Muscle of leg (tissue), 11 donors: ENCODE measurements around the gene SDK1. TPM values are rescaled to one million over a fixed set of nuclear protein-coding genes. Genes with fewer than 3 reads are reported as not detected.

Experiments used
- DNase-seq: peaks from one replicate; pipeline ENCODE4 v3.0.0; 2013
- H3K27ac ChIP-seq: one replicate; pipeline ENCODE4 v1.5.1; 2013; ENCODE audit warnings: mild to moderate bottlenecking, low read length, control low read depth
- H3K27me3 ChIP-seq: one replicate; pipeline ENCODE4 v1.6.1; 2013; ENCODE audit warnings: low read length; ENCODE audit not compliant: control insufficient read depth, insufficient read depth
- H3K36me3 ChIP-seq: one replicate; pipeline ENCODE4 v1.6.1; 2013; ENCODE audit warnings: low read length; ENCODE audit not compliant: control insufficient read depth, insufficient read depth
- H3K4me1 ChIP-seq: one replicate; pipeline ENCODE4 v1.6.1; 2013; ENCODE audit warnings: low read length; ENCODE audit not compliant: control insufficient read depth, insufficient read depth
- H3K4me3 ChIP-seq: one replicate; pipeline ENCODE4 v1.5.1; 2013; ENCODE audit warnings: low read length, control low read depth
- H3K9me3 ChIP-seq: replicated peaks from 2 replicates; pipeline ENCODE4 v1.6.1; 2013; ENCODE audit warnings: low read depth, low read length; ENCODE audit not compliant: control insufficient read depth
- WGBS: methylation state at CpG from one replicate; pipeline ENCODE4 v1.1.5; 2013; ENCODE audit warnings: missing lambda C conversion rate; ENCODE audit not compliant: insufficient coverage; 5-methylcytosine and 5-hydroxymethylcytosine counted together
- polyA plus RNA-seq, 8 donors: library from polyadenylated mRNA; unstranded; fragments of 120-200 nt; gene quantifications; one replicate each; pipeline versions ENCODE4 v1.2.1 to v1.2.3, GENCODE V29; 2013; ENCODE audit warnings: inconsistent platforms in 1 of 8, low replicate concordance in 1 of 8; ENCODE audit not compliant: insufficient read length in 8 of 8, insufficient read depth in 1 of 8
- total RNA-seq: library from RNA; stranded (reverse); fragments of 120-200 nt; gene quantifications from one replicate; pipeline ENCODE4 v1.2.4, GENCODE V29; 2013

Gene SDK1
- total and polyA plus RNA-seq, 9 donors, result 2.3 to 6.4 (median 3.6) TPM

DNA sequence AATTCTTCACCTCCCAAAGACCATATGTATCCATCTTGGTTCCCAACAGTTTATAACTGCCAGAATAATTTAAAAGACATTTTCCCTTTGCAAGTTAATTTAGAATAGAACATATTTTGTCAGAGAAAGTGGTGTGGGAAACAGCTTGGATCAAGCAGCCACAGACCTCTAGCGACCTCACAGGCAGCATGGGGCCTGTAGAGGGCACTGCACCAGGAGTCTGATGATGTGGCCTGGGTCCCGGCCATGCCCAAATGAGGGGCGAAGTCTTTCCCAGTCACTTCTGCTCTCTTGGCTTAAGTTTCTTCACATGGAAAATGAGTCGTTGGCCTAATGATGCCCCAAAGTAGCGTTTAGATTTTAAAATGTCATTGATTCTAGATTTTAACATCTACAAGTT is 243.2 kb downstream of the SDK1 start:
- 63% methylated on average over 3 of the region's 5 CpGs for WGBS
- no peaks in the 10 kb centered on the region for H3K9me3 ChIP-seq
- no peaks in the 10 kb centered on the region for H3K4me1 ChIP-seq
- no peak for DNase-seq
- no peak overlapping the region for H3K27ac ChIP-seq
- H3K36me3 ChIP-seq, result no peaks in the 10 kb centered on the region
- H3K27me3 ChIP-seq, result no peaks in the 10 kb centered on the region
- no peak overlapping the region for H3K4me3 ChIP-seq

DNA sequence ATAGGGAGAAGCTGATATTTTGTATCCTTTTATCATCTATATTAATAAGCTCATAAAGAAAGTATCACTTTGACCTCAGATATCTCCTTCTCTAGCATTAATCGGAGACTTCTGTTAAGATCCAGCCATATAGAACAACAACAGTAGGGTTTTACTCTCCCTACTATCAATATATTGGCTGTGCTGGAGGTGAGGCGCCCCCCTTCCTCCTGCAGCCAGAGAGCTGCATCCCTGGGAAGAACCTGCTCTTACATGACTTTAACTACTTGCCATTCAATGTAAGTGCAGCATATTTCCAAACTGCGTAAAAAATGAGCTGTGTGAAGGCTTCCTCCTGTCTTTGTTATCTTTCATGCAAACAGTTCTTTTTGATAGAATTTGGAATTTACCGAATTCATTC is 247.8 kb downstream of the SDK1 start:
- Histone ChIP-seq H3K9me3 (no peaks in the 10 kb centered on the region), H3K4me3 (no peak overlapping the region), H3K27me3 (no peaks in the 10 kb centered on the region), H3K4me1 (no peaks in the 10 kb centered on the region), H3K27ac (no peak overlapping the region), H3K36me3 (no peaks in the 10 kb centered on the region)
- WGBS, result no CpG with 5 or more reads among the region's 4 CpGs
- no peak for DNase-seq

DNA sequence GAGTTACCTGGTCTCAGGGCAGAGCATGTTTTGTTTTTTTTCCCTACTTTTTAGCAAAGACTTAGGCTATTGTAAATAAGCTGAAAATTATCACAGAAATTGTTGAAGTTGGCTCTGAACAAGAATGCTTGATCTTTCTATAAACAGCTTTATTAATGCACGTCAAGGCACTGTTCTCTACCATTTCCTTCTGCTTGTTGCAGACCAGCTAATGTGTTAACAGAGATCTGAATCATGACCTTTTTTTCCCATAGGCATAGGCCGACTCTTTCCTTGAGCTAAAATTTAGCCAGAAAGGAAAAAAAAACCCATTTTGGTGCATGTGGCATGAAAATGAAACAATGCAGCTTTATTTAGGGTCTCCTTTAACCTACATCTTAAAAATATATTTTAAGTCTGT is 248.5 kb downstream of the SDK1 start:
- Histone ChIP-seq H3K27ac (no peak overlapping the region), H3K4me1 (no peaks in the 10 kb centered on the region), H3K4me3 (no peak overlapping the region), H3K9me3 (no peaks in the 10 kb centered on the region), H3K27me3 (no peaks in the 10 kb centered on the region), H3K36me3 (no peaks in the 10 kb centered on the region)
- no peak for DNase-seq
- 40% methylated on average over 1 of the region's 2 CpGs for WGBS

DNA sequence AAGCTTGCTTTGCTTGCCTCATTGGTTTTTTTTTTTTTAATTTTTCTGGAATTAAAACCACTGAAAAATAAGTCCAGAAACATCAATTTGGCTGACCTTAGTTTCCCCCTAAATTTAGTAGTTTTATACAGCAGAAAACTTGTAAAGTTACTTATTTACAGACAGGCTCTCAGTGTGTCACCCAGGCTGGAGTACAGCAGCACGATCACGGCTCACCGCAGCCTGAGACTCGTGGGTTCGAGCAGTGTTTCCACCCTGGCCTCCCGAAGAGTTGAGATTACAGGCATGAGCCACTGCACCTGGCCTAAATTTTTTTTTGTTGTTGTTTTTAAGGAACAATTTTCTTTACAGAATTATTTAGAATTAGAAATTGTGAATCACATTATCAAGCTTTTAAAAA is 250.5 kb downstream of the SDK1 start:
- Histone ChIP-seq H3K9me3 (no peaks in the 10 kb centered on the region), H3K4me1 (no peaks in the 10 kb centered on the region), H3K27ac (no peak overlapping the region), H3K36me3 (no peaks in the 10 kb centered on the region), H3K27me3 (no peaks in the 10 kb centered on the region), H3K4me3 (no peak overlapping the region)
- no peak for DNase-seq
- no CpG with 5 or more reads among the region's 6 CpGs for WGBS

DNA sequence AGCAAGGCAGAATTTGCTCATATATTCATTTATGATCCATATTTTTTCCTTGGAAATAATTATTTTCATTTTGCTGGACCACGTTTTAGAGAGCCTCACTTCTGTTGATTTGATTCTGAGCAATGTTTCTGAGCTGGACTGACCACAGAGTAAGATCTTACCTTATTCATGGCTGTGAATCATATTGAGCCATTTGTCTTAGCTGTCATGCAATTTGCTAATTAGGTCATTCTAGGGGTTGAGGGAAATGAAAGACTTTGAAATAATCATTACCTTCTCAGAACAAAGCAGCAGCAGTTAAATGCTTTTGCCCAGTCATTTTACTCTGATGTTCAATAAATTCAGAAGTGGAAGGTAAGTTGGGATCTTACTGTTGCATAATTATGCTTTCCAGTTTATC is 251.4 kb downstream of the SDK1 start:
- H3K27ac ChIP-seq, result no peak overlapping the region
- no peaks in the 10 kb centered on the region for H3K36me3 ChIP-seq
- no peaks in the 10 kb centered on the region for H3K9me3 ChIP-seq
- WGBS, result no CpG with 5 or more reads among the region's 1 CpG
- no peak overlapping the region for H3K4me3 ChIP-seq
- no peak for DNase-seq
- no peaks in the 10 kb centered on the region for H3K4me1 ChIP-seq
- no peaks in the 10 kb centered on the region for H3K27me3 ChIP-seq

DNA sequence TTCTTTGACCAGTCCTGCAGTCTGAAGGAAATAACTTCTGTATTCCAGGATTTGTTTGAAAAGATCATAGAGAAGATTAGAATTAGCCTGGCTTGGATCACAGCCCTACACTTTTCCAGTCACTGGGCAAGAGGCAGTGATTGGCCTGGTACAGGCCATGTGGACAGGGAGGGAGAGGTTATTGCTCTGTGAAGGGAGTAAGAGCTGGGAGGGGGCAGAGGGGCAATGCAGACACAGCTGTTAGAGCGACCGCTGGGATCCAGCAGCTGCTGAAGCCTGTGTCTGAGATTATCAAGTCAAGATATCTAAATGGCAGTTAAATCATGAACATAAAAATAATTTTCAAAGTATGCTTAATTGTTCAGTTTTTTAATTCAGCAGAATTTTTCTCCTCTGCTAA is 257.3 kb downstream of the SDK1 start:
- Histone ChIP-seq H3K4me1 (peaks cover 8% of the 10 kb centered on the region), H3K4me3 (no peak overlapping the region), H3K27ac (peak overlapping the region; percentile 62), H3K27me3 (no peaks in the 10 kb centered on the region), H3K36me3 (no peaks in the 10 kb centered on the region), H3K9me3 (peaks cover 5% of the 10 kb centered on the region)
- no CpG with 5 or more reads among the region's 2 CpGs for WGBS
- DNase-seq, result peak; percentile 75

DNA sequence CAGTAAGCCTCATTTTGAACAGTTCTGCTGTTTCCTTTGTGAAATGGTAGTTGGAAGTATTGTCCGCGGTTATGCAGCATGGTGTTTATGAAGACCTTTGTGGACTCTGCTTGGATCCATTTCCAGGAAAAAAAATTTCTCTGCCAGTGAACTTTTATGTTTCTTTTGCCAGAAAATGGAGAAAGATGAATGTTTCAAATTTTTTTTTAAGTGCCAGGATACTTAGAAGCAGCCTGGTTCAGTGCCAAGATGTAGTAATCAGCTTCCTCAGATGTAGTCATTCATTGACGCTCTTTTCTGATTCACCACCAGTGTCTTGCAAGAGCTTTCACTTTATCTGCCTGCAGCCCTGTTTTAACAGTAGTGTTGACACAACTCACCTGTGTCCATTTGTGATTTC is 258.2 kb downstream of the SDK1 start:
- DNase-seq, result peak; percentile 69
- H3K27ac ChIP-seq, result peak overlapping the region; percentile 62

DNA sequence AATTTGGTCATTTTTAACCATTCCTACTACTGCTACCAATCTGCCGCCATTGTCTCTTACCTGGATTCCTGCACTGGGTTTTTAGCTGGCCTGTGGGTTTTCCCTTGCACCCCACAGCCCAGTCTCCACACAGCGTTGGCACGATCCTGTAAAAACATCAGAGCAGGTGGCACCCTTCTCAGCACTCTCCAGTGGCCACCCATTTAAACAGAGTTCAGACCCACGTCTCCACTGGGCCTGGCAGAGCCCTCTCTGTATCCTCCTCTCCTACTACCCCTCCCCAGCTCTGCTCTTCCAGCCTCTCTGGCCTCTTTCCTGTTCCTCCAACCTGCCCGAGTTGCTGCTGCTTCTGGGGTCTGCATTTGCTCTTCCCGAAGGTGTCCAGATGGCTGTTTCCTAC is 259.4 kb downstream of the SDK1 start:
- no peak for DNase-seq
- 84% methylated on average over 6 of the region's 6 CpGs for WGBS
- Histone ChIP-seq H3K27ac (no peak overlapping the region), H3K9me3 (peaks cover 5% of the 10 kb centered on the region), H3K4me3 (no peak overlapping the region), H3K27me3 (no peaks in the 10 kb centered on the region), H3K36me3 (no peaks in the 10 kb centered on the region), H3K4me1 (peaks cover 8% of the 10 kb centered on the region)

More for the DNA sequence above, 258.2 kb downstream of the SDK1 start:
- no peaks in the 10 kb centered on the region for H3K36me3 ChIP-seq
- H3K4me3 ChIP-seq, result no peak overlapping the region
- no CpG with 5 or more reads among the region's 3 CpGs for WGBS
- no peaks in the 10 kb centered on the region for H3K27me3 ChIP-seq
- peaks cover 8% of the 10 kb centered on the region for H3K4me1 ChIP-seq
- H3K9me3 ChIP-seq, result peaks cover 5% of the 10 kb centered on the region

DNA sequence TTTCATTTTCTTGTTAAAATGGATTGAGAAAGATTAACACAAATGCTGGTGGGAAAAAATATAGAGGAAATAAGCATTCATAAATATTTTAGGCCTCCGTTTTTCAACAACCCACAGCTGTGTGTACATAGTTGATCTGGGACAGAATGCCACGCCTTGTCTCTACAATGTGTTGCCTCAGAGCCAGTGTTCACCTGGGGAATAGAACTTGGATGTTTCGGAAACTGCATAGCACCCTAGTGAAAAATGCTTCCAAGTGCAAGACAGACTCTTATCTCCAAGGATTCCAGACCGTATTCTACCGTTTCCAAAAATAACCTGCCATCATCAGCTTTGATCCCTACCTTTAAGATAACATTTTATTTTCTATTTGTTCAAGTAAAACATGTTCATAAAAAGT is 260.9 kb downstream of the SDK1 start:
- Histone ChIP-seq H3K4me1 (peaks cover 8% of the 10 kb centered on the region), H3K27me3 (no peaks in the 10 kb centered on the region), H3K4me3 (no peak overlapping the region), H3K9me3 (peaks cover 5% of the 10 kb centered on the region), H3K27ac (no peak overlapping the region), H3K36me3 (no peaks in the 10 kb centered on the region)
- WGBS, result 89% methylated on average over 1 of the region's 5 CpGs
- DNase-seq, result no peak

DNA sequence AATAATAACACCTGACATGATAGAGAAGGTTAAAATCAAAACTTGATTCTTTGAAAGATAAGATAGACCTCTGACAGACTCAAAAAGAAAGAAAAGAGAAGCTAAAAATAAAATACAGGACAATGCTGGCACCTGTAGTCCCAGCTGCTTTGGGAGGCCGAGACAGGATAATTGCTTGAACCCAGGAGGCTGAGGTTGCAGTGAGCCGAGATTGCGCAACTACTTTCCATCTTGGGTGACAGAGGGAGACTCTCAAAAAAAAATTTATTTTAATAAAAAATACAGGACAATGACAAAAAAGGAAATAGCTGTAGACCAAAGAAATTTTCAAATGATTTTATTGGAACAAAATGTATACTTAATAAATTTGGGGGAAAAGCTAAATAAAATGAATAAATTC is 263.2 kb downstream of the SDK1 start:
- Histone ChIP-seq H3K4me1 (no peaks in the 10 kb centered on the region), H3K27me3 (no peaks in the 10 kb centered on the region), H3K9me3 (peaks cover 5% of the 10 kb centered on the region), H3K4me3 (no peak overlapping the region), H3K27ac (no peak overlapping the region), H3K36me3 (no peaks in the 10 kb centered on the region)
- no CpG with 5 or more reads among the region's 3 CpGs for WGBS
- no peak for DNase-seq

DNA sequence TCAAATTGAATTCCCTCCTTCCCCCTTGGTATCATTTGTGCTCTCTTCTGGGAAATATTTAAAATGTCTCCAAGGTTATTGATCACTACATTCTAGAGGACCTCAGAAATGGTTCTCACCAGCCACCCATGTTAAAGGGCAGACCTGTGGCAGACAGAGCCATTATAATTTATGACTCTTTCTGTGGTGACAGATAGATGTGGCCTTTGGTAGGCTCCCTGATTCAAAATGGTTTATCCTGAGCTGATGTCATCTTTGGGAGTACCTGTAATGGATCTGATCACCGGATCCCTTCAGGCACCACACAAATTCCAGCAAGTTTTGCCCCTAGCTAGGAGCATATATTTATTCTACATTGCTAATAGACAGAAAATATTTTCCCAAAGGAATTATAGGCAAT is 267.5 kb downstream of the SDK1 start:
- no peak overlapping the region for H3K27ac ChIP-seq
- no peaks in the 10 kb centered on the region for H3K9me3 ChIP-seq
- no peaks in the 10 kb centered on the region for H3K4me1 ChIP-seq
- no CpG with 5 or more reads among the region's 1 CpG for WGBS
- no peaks in the 10 kb centered on the region for H3K36me3 ChIP-seq
- H3K27me3 ChIP-seq, result no peaks in the 10 kb centered on the region
- DNase-seq, result no peak
- H3K4me3 ChIP-seq, result no peak overlapping the region
